Progenitor cell of endocrine pancreas (in vitro differentiated cells): ENCODE results near the gene ZEB1. TPM values are rescaled to one million over a fixed set of nuclear protein-coding genes. Genes with fewer than 3 reads are reported as not detected.

Experiments
- DNase-seq: peaks from one replicate; pipeline ENCODE4 v3.0.0; 2021; ENCODE audit warnings: low spot score; ENCODE audit not compliant: unreplicated experiment
- H3K27ac Mint-ChIP-seq: 2 replicates; pipeline ENCODE4 v1.8.0; 2021; ENCODE audit warnings: mild to moderate bottlenecking, moderate library complexity, mixed read lengths
- H3K27me3 Mint-ChIP-seq: 2 replicates; pipeline ENCODE4 v1.8.0; 2021; ENCODE audit warnings: mixed read lengths
- H3K36me3 Mint-ChIP-seq: 2 replicates; pipeline ENCODE4 v1.8.0; 2022; ENCODE audit warnings: mixed read lengths; ENCODE audit not compliant: insufficient read depth
- H3K4me1 Mint-ChIP-seq: 2 replicates; pipeline ENCODE4 v1.8.0; 2021; ENCODE audit warnings: low read depth, mixed read lengths
- H3K4me3 Mint-ChIP-seq: 2 replicates; pipeline ENCODE4 v1.8.0; 2021; ENCODE audit warnings: low read depth, mild to moderate bottlenecking, moderate library complexity, mixed read lengths
- H3K9me3 Mint-ChIP-seq: 2 replicates; pipeline ENCODE4 v1.8.0; 2021; ENCODE audit warnings: low read depth, mixed read lengths
- total RNA-seq: library from RNA; stranded (reverse); gene quantifications from 2 replicates; pipeline ENCODE4 v1.2.1, GENCODE V29; 2021
- TF ChIP-seq, protein P1 (sequence below): fragments of 200-600 bp; sonication (generic); IDR thresholded peaks from one replicate; pipeline ENCODE4 v1.5.0; 2021; ENCODE audit warnings: antibody characterized with exemption, mild to moderate bottlenecking; ENCODE audit not compliant: unreplicated experiment

ZEB1 gene
- total RNA-seq, 1 donor from 2014 or later, result 1.7 TPM

GRCh38 chr10:31431021-31431420, 112.0 kb downstream of the ZEB1 start:
- no peaks in the 10 kb centered on the region for H3K36me3 Mint-ChIP-seq
- H3K4me3 Mint-ChIP-seq, result no peak overlapping the region
- H3K27me3 Mint-ChIP-seq, result no peaks in the 10 kb centered on the region
- H3K9me3 Mint-ChIP-seq, result peaks cover 11% of the 10 kb centered on the region
- no peak for DNase-seq
- H3K4me1 Mint-ChIP-seq, result no peaks in the 10 kb centered on the region
- H3K27ac Mint-ChIP-seq, result no peak overlapping the region
- TF ChIP-seq, protein P1, sequence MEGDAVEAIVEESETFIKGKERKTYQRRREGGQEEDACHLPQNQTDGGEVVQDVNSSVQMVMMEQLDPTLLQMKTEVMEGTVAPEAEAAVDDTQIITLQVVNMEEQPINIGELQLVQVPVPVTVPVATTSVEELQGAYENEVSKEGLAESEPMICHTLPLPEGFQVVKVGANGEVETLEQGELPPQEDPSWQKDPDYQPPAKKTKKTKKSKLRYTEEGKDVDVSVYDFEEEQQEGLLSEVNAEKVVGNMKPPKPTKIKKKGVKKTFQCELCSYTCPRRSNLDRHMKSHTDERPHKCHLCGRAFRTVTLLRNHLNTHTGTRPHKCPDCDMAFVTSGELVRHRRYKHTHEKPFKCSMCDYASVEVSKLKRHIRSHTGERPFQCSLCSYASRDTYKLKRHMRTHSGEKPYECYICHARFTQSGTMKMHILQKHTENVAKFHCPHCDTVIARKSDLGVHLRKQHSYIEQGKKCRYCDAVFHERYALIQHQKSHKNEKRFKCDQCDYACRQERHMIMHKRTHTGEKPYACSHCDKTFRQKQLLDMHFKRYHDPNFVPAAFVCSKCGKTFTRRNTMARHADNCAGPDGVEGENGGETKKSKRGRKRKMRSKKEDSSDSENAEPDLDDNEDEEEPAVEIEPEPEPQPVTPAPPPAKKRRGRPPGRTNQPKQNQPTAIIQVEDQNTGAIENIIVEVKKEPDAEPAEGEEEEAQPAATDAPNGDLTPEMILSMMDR, result no peak

GRCh38 chr10:31437959-31438358, 118.9 kb downstream of the ZEB1 start:
- no peaks in the 10 kb centered on the region for H3K27me3 Mint-ChIP-seq
- TF ChIP-seq, protein P1, result no peak
- H3K4me1 Mint-ChIP-seq, result no peaks in the 10 kb centered on the region
- no peaks in the 10 kb centered on the region for H3K36me3 Mint-ChIP-seq
- H3K9me3 Mint-ChIP-seq, result peaks cover 3% of the 10 kb centered on the region
- H3K4me3 Mint-ChIP-seq, result no peak overlapping the region
- DNase-seq, result no peak
- H3K27ac Mint-ChIP-seq, result no peak overlapping the region

DNA sequence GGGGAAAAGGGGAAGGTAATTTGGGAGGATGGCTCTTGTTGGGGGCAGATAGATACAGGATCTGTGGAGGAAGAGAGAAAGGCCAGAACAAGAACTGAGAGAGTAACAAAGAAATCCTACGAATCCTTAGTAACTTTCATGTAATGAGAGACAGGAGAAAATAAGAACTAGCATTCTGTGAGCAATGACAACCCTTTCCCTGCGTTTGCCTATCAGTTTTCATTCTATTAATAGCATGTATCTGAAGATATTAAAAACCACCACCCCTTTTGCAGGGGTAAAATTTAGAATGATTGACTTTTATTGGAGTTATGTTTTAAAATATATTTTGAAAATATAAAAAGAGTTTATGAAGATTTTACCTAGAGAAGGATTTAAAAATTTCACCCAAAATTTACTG, 132.8 kb downstream of the ZEB1 start:
- TF ChIP-seq, protein P1, result no peak
- H3K4me3 Mint-ChIP-seq, result no peak overlapping the region
- no peaks in the 10 kb centered on the region for H3K4me1 Mint-ChIP-seq
- no peak for DNase-seq
- H3K27ac Mint-ChIP-seq, result peak overlapping the region; percentile 26
- H3K27me3 Mint-ChIP-seq, result peaks cover 3% of the 10 kb centered on the region
- H3K36me3 Mint-ChIP-seq, result no peaks in the 10 kb centered on the region
- H3K9me3 Mint-ChIP-seq, result peaks cover 12% of the 10 kb centered on the region

DNA sequence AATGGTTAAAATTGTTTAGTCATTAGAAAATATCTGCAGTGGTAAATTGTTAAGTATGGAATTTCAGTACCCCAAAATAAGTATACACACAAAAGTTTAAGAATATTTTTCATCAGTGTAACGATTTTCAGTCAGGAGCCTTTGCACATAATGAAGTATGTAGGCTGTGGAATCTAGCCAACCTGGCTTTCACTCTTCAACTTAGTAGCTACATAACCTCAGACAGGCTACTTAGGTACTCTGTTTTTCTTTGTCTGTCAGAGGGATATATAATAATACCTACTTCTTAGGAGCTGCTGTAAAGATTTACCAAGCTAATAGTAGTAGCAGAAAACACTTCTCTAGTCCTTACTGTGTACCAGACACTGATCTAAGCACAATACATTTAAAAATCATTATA, 137.5 kb downstream of the ZEB1 start:
- TF ChIP-seq, protein P1, result no peak
- Mint-ChIP-seq H3K27ac (no peak overlapping the region), H3K9me3 (peaks cover 7% of the 10 kb centered on the region), H3K27me3 (peaks cover 2% of the 10 kb centered on the region), H3K4me3 (no peak overlapping the region), H3K4me1 (no peaks in the 10 kb centered on the region), H3K36me3 (no peaks in the 10 kb centered on the region)
- no peak for DNase-seq

GRCh38 chr10:31457858-31458257, 138.8 kb downstream of the ZEB1 start:
- Mint-ChIP-seq H3K27me3 (peaks cover under 1% of the 10 kb centered on the region), H3K4me3 (no peak overlapping the region), H3K4me1 (no peaks in the 10 kb centered on the region), H3K36me3 (peaks cover under 1% of the 10 kb centered on the region), H3K9me3 (peaks cover 8% of the 10 kb centered on the region), H3K27ac (no peak overlapping the region)
- TF ChIP-seq, protein P1, result no peak
- no peak for DNase-seq
